GM12873 (cell line): ENCODE measurements around the gene GRK5.
A peak's percentile ranks its signal among the peaks of the same experiment; 100 is the strongest.

Experiments
- CTCF ChIP-seq: IDR thresholded peaks from 2 replicates; pipeline ENCODE4 v1.5.1; 2012; ENCODE audit warnings: low read depth, mild to moderate bottlenecking, moderate library complexity, low read length, control low read depth; ENCODE audit not compliant: insufficient read depth; ENCODE audit errors: missing control alignments

The GRK5 gene

GRCh38 chr10:119441151-119441821 lies 233.9 kb downstream of the GRK5 start:
- no peak for TF ChIP-seq CTCF

GRCh38 chr10:119441921-119442757 lies 234.8 kb downstream of the GRK5 start:
- peak; percentile 4 for TF ChIP-seq CTCF

DNA sequence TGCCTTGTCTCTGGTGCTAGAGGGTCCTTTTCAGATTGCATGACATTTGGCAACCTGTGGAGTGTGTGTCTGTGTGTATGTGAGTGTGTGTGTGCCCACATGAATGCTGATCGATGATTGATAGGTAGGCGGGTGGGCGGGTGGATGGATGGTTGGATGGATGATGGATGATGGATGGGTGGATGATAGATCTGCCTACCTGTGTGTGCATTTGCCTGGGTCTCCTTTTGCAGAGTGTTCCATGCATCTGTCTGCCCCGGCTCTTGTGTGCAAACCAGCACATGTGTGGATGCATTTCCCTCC lies 235.3 kb downstream of the GRK5 start:
- TF ChIP-seq CTCF = no peak

DNA sequence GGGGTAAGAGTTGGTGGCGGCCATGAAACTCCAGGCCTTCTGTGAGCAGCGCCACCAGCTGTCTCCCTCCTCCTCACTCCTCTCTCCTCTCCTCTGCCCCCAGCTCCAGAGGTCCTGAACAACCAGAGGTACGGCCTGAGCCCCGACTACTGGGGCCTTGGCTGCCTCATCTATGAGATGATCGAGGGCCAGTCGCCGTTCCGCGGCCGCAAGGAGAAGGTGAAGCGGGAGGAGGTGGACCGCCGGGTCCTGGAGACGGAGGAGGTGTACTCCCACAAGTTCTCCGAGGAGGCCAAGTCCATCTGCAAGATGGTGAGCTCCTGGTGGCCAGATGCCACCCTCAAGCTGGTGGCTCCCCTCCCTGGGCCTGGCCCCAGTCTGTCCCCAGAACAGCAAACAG lies 236.1 kb downstream of the GRK5 start:
- no peak for TF ChIP-seq CTCF

DNA sequence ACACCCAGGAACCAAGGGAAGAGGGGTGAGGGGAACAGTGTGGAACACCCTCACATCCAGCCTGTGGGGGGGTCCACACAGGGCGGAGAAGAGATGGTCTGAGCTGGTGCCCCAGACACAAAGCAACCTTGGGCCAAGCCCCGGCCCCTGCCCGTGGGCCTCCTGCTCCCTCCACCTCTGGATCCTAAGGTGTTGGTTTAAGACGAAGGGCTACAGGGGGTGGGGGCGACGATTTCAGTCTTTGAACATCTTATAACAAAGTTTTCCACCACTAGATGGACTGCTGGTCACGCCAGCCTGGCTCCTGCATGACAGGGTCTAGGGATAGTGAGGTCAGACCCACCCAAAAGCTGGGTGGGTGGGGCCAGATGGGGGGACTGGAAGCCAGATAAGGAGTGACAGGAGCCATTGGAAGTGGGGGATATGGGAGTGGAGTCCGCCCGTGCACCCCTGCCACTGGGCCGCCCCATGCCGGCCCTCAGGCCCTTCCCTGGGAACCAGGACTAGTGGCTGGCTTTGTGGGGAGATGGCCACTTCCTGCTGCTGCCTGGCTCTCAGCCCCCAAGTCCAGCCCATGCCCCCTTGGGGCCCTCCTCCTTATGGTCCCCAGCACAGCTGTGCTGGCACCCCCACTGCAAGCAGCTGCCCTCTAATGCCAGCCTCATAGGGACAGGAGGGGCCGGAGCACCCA lies 236.7 kb downstream of the GRK5 start:
- no peak for TF ChIP-seq CTCF

GRCh38 chr10:119444866-119445265 lies 237.5 kb downstream of the GRK5 start:
- TF ChIP-seq CTCF = no peak

GRCh38 chr10:119445311-119445934 lies 238.1 kb downstream of the GRK5 start:
- TF ChIP-seq CTCF = peak; percentile 95
